ENCODE results near the gene TMEM9.

The TMEM9 gene

DNA sequence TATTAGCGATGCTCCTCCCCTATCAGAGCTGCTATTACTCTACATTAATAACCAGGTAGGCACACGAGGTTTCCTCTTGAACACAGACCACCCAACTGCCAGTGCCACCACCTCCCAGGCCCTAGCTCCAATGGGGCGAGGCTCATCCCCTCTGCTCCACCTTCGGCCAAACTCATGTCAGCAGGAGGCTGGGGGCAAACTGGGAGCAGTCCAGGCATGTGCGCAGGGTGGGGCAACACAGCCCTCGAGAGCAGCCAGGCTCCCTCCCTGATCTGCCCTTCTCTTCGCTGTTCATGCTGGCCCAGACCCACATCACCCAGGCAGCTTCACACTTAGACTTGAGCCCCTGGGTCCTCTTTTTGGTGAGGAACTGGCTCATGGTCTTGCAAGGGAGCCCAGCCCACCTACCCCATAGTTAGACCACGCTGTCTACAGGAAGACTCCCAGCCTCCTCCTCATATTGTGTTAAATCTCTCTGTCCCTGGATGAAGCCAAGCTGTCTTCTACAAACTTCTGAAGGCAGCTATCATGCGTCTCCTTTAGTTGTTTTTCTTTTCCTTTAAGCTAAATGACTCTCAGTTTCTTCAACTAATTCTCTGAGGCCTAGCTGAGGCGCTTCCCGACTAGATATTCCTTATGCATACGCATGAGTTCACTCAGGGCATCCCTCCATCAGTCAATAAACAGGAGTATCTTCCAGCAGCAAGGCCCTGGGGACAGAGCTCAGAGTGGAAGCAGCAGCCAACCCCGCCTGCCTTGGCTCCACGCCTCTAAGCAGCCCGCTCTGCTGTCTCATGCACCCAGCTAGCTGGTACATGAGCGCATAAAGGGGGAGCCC lies 12.0 kb downstream of the TMEM9 start:
- no peak for DNase-seq (ENCODE audit: low read depth)
- TF ChIP-seq, protein P1, sequence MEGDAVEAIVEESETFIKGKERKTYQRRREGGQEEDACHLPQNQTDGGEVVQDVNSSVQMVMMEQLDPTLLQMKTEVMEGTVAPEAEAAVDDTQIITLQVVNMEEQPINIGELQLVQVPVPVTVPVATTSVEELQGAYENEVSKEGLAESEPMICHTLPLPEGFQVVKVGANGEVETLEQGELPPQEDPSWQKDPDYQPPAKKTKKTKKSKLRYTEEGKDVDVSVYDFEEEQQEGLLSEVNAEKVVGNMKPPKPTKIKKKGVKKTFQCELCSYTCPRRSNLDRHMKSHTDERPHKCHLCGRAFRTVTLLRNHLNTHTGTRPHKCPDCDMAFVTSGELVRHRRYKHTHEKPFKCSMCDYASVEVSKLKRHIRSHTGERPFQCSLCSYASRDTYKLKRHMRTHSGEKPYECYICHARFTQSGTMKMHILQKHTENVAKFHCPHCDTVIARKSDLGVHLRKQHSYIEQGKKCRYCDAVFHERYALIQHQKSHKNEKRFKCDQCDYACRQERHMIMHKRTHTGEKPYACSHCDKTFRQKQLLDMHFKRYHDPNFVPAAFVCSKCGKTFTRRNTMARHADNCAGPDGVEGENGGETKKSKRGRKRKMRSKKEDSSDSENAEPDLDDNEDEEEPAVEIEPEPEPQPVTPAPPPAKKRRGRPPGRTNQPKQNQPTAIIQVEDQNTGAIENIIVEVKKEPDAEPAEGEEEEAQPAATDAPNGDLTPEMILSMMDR (IDR thresholded peaks at IDR 0.05; ENCODE audit: low read depth, low read length, missing control alignments) = no peak
- no peak overlapping the region for H3K4me3 ChIP-seq (ENCODE audit: low read depth, low read length)

DNA sequence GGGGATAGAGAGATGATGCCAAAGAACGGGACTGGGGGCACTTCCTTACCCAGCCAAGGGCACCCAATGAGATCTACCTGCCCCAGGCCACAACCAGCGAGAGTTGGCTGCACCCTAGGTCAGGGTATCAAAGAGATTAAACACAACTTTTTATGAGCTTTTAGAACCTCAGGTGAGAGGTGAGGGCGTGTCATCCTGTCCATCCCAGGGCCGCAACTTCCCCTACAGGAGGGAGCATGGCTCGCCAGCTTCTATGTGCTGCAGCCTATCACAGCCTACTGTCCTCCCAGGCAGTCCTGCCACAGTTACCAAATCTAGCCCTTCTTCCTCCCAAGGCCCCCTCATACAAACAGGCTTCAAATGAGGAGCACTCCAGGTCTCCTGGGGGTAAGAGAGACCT lies 12.9 kb downstream of the TMEM9 start:
- no peak overlapping the region for H3K4me3 ChIP-seq (ENCODE audit: low read depth, low read length)
- TF ChIP-seq, protein P1 (IDR thresholded peaks at IDR 0.05; ENCODE audit: low read depth, low read length, missing control alignments) = no peak
- no peak for DNase-seq (ENCODE audit: low read depth)

DNA sequence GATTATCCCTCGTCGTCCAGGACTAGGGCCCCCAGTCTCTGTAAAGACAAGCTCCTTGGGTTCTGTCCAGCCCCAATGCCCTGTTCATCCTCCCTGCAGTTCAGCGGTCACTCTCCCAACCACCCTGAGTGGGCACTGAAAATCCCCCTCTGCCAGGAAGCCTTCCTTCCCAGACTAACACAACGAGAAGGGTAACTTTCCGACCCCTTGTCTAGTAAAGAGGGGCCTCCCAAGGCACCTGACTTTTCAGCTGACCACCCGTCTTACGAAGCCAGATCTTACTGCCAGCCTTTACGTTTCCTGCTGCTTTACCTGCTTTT lies 13.4 kb downstream of the TMEM9 start:
- H3K4me3 ChIP-seq (ENCODE audit: low read depth, low read length) = no peak overlapping the region
- TF ChIP-seq, protein P1 (IDR thresholded peaks at IDR 0.05; ENCODE audit: low read depth, low read length, missing control alignments) = no peak
- DNase-seq (ENCODE audit: low read depth) = no peak

DNA sequence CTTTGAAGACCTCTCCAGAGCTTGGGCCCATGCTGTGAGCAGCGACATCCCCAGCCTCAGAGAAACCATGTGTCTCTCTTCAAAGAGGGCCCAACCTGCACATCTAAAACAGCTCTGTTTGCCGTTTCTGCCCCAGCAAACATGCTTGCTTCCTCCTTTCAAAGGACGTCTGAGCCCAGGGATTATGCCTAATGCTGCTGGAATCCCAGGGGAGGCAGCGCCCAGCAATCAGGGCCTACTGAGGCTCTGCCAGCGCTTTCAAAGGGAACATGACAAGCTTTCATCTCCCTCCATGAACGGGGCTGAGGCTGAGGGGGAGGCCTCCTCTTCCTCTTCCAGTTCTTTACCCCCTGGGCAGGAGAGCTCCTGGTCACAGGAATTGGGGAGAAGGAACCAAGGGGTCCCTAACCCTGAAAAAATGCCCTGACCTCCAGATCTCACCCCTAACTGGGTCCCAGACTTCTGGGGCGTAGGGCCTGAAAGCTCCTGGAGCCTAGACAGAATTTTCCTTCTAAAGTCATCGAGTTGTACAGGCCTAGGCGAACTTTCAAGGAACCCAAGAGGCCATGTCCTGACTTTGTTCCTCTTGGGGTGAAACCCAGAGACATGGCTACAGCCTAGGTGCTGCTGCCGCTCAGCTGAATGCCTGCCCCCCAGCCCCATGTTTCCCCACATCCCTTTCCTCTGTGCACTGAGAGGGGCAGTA lies 13.9 kb downstream of the TMEM9 start:
- TF ChIP-seq, protein P1 (IDR thresholded peaks at IDR 0.05; ENCODE audit: low read depth, low read length, missing control alignments) = no peak
- no peak overlapping the region for H3K4me3 ChIP-seq (ENCODE audit: low read depth, low read length)
- DNase-seq (ENCODE audit: low read depth) = no peak

DNA sequence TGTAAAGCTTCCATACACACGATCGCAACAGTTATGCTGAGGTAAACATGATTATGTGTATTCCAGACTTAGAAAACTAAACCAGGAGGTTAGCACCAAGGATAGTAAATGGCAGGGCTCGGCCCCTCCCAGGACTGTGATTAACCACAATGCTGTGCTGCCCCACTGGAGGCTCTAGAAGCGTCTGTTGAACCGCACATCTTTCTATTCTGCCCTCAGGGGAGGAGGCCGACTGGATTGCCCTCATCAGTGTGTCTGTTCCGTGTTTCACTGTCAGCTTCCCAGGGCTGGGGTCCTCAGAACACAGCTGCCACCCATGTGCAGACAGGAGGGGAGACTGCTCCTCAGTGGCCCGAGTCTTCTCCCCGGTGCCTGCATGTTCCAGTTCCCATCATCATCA lies 14.5 kb downstream of the TMEM9 start:
- TF ChIP-seq, protein P1 (IDR thresholded peaks at IDR 0.05; ENCODE audit: low read depth, low read length, missing control alignments) = no peak
- H3K4me3 ChIP-seq (ENCODE audit: low read depth, low read length) = no peak overlapping the region

DNA sequence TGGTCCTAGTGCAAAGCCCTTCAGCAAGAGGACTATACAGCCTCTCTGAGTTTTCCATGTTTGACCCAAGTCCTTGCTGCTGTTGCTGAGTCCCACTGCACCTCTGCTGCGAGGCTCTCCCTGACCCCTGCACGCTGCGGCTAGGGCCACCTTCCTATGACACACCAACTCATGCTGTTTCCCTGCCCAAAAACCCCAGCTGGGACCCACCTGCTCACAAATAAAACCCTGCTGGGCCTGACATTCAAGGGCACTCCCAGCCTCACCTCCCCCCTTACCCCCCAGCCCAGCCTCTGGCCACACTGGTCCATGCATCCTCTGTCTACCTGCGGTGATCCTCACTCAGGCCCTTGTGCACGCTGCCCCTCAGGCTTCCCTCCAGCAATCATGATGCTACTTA lies 15.0 kb downstream of the TMEM9 start:
- DNase-seq (ENCODE audit: low read depth) = no peak
- H3K4me3 ChIP-seq (ENCODE audit: low read depth, low read length) = no peak overlapping the region
- TF ChIP-seq, protein P1 (IDR thresholded peaks at IDR 0.05; ENCODE audit: low read depth, low read length, missing control alignments) = no peak

More for the DNA sequence above, 14.5 kb downstream of the TMEM9 start:
- DNase-seq (ENCODE audit: low read depth) = no peak

All from GM12864 (cell line).